Measurements from ENCODE around the gene PHTF1.

Gene PHTF1

GRCh38 chr1:113670650-113671049 lies 88.6 kb downstream of the PHTF1 start:
- DNase-seq (ENCODE audit: low read depth in 3 of 3, low spot score in 1 of 3): no peak

DNA sequence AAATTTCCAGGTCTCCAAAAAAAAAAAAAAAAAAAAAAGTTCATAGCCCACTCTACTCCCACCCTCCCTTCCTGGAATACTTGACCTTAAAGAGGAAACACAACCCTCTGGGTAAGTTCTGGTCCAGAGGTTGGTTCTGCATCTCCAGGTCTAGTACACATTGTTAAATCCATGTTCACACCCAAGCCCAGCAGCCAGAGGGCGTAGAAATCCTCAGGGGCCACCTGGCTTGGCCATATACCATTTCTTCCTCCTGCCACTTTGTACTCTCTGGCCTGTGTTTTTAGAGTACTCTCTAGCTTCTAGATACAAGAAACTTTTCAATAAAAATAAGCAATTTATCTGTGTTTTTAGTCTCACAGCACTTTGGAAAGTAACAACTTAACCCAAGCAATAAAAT lies 89.3 kb downstream of the PHTF1 start:
- no peak for DNase-seq (ENCODE audit: low read depth in 3 of 3, low spot score in 1 of 3)

- no peak for DNase-seq (ENCODE audit: low read depth in 3 of 3, low spot score in 1 of 3)
These were observed 93.2 kb downstream of the PHTF1 start for GRCh38 chr1:113666126-113666525.

- no peak for DNase-seq (ENCODE audit: low read depth in 3 of 3, low spot score in 1 of 3)
These were observed 94.2 kb downstream of the PHTF1 start for GRCh38 chr1:113665071-113665470.

DNA sequence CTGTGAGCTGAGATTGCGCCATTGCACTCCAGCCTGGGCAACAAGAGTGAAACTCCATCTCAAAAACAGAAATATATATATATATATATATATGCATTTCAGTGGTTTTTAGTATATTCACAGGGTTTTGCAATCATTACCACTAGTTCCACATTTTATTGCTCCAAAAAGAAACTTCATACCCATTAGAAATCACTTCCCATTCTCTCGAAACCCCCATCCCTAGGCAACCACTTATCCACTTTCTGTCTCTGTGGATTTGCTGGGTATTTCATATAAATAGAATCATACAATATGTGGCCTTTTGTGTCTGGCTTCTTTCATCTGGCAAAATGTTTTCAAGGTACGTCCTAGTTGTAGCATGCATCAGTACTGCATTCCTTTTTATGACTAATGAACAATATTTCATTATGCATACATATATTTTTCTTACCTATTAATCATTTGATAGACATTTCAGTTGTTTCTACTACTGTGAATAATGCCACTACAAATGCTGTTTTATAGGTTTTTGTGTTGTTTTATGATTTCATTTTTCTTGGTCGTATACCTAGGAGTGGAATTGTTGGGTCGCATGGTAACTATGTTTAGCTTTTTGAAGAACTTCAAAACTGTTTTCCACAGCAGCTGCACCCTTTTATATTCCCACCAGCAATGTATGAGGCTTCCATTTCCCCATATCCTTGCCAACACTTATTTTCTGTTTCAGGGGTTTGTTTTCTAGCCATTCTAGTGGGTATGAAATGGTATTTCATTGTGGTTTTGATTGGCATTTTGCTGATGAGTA lies 95.9 kb downstream of the PHTF1 start:
- DNase-seq (ENCODE audit: low read depth in 3 of 3, low spot score in 1 of 3): no peak

DNA sequence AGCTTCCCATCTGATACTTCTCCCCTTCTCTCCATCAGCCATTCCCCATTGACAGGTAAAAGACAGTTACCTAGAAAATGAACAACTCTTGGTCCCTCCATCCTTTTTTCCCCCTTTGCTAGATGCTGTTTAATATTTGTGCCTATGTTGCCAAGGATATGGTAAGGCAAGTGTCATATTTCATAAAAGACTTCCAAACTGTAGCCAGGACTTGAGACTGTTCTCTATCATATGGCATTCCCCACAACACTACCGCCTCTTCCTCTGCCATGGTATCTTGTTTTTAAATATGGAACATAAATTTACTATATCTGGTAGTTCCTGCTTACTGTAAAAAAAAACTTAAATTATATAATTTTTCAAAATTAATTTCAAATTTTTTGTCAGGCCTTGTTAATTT lies 97.2 kb downstream of the PHTF1 start:
- no peak for DNase-seq (ENCODE audit: low read depth in 3 of 3, low spot score in 1 of 3)

GRCh38 chr1:113660088-113660487 lies 99.2 kb downstream of the PHTF1 start:
- no peak for DNase-seq (ENCODE audit: low read depth in 3 of 3, low spot score in 1 of 3)

DNA sequence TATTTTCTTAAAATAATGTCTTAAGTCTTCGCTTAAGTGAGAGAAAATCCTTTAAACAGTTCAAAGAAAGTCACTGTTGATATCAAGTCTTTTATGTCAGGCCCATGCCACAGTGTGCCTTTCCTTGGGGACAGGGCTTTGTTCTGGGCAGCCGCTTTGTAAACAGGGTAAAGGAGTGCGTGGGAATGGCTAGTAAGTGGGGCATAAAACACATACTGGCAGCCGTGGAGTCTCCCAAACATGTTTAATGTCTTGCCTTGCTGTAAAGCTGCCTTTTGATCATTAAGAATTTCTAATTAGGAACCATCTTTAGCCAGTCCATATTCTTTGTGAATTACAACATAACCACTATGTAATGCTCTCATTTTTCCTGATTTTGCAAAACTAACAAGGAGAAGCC lies 99.7 kb downstream of the PHTF1 start:
- no peak for DNase-seq (ENCODE audit: low read depth in 3 of 3, low spot score in 1 of 3)

DNA sequence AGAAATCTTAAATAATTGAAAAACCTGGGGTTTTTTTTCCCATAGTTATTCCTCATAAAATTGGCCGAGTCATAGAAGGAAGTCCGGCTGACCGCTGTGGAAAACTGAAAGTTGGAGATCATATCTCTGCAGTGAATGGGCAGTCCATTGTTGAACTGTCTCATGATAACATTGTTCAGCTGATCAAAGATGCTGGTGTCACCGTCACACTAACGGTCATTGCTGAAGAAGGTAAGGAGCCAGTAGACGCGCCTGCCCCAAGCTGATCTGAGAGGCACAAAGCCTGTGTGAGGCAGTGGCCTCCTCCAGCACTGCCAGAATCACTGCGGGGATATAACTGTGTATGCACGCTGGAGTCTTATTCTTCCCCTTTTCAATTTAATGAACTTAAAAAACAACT lies 100.3 kb downstream of the PHTF1 start:
- no peak for DNase-seq (ENCODE audit: low read depth in 3 of 3, low spot score in 1 of 3)

DNA sequence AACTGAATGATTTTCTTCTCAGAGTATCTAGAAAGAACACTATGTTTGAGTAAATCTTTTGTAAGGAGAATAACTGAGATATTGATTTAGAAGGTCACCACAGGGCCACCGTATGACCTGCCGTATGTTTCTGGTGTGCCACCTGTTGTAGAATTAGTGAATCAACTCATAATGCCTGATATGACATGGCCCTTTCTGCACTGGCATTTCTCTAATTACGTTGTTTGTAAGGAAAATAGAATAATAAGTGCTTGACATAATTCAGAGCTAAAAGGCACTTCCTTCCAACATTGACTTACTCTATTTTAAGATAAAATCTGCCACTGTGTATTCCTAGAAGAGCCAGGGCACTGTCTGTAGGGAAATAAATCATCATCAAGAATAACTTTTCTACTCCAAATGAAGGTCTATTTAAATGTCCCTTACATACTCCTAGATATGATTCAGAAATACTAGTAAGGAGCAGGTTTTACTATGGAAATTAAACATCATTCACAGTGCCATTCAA lies 101.7 kb downstream of the PHTF1 start:
- DNase-seq (ENCODE audit: low read depth in 3 of 3, low spot score in 1 of 3): no peak

DNA sequence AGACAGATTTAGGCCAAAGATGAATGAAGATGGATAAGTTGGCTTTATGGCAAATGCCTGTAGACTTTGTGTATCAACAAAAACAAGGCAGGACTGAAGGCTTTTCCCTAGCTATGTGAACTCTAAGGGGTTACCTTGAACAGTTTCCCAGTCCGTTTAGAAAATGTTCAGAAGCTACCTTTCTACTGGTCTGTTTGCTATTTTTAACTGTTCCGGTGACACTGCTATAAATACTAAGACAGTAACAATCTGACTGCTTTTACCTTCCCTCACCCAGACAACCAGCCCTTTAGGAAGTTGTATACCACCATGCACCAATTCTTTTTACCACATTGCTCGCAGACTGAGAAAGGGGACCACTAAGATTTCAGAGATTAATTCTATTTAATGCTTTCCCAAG lies 102.2 kb downstream of the PHTF1 start:
- DNase-seq (ENCODE audit: low read depth in 3 of 3, low spot score in 1 of 3): no peak

GRCh38 chr1:113654883-113655282 lies 104.4 kb downstream of the PHTF1 start:
- no peak for DNase-seq (ENCODE audit: low read depth in 3 of 3, low spot score in 1 of 3)

DNA sequence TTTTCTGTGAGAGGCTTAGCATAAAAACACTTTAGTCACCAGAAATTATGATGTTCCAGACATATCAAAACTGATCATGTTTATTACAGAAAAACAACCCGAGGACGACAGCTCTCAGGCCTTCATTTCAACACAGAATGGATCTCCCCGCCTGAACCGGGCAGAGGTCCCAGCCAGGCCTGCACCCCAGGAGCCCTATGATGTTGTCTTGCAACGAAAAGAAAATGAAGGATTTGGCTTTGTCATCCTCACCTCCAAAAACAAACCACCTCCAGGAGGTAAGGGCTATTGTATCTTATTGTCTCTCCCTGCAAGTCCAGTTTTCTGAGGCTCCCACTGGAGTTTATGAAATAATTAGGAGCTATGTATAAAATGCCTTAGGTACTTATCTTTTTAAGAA lies 105.5 kb downstream of the PHTF1 start:
- DNase-seq (ENCODE audit: low read depth in 3 of 3, low spot score in 1 of 3): no peak

DNA sequence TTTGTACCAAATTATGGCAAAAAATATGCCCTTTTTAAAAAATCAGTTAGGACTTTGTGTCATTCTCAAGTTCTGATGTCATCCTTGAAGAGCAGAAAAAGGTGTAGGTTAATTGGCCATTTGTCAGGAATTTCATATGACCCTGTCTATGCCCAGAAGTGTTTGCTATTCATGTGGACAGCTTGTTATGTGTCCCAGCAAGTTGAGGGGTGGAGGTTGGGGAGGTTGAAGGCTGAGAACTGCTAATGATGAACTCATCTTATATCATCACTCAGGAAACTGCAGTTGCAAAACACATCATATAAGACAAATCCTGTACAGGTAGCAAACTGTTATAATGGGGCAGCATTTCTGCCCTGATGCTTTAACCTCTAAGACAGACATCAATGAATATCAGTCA lies 106.5 kb downstream of the PHTF1 start:
- no peak for DNase-seq (ENCODE audit: low read depth in 3 of 3, low spot score in 1 of 3)

DNA sequence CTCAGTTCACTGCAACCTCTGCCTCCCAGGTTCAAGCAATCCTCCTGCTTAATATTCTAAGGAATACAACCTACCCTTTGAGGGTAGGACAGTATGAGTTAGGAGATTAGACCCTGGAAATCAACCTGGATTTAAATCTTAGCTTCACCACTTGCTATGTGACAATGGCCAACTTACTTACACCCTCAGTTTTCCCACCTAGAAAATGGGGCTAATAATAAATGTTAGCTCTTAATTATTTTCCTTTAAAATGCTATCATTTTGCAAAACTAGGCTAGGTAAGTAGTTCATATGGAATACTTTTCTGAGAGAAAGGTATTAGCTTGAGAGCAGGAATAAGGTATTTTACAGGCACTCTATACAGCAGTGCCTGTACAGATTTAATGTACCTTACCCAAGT lies 110.8 kb downstream of the PHTF1 start:
- no peak for DNase-seq (ENCODE audit: low read depth in 3 of 3, low spot score in 1 of 3)

GRCh38 chr1:113647164-113647563 lies 112.1 kb downstream of the PHTF1 start:
- DNase-seq (ENCODE audit: low read depth in 3 of 3, low spot score in 1 of 3): no peak

Data from stimulated activated CD4-positive, alpha-beta T cell treated with anti-CD3 and anti-CD28 coated beads, TNF-alpha, amount 100 ng/mL, for 1 hour (primary cell).